Ishikawa (cell line): ENCODE results near the gene ZNF570.

Source experiments
- CEBPB ChIP-seq: IDR thresholded peaks from 2 replicates; pipeline ENCODE4 v1.6.1; 2012
- CREB1 ChIP-seq: IDR thresholded peaks from 2 replicates; pipeline ENCODE4 v1.6.1; 2012; ENCODE audit warnings: low read depth
- EGR1 ChIP-seq: IDR thresholded peaks from 2 replicates; pipeline ENCODE4 v1.6.1; 2012
- EP300 ChIP-seq: IDR thresholded peaks from 2 replicates; pipeline ENCODE4 v1.6.1; 2012; ENCODE audit warnings: borderline replicate concordance
- FOXM1 ChIP-seq: IDR thresholded peaks from 2 replicates; pipeline ENCODE4 v1.6.1; 2012; ENCODE audit warnings: low read depth, borderline replicate concordance
- MAX ChIP-seq: IDR thresholded peaks from 2 replicates; pipeline ENCODE4 v1.6.1; 2012
- NFIC ChIP-seq: IDR thresholded peaks from 2 replicates; pipeline ENCODE4 v1.6.1; 2012
- RAD21 ChIP-seq: IDR thresholded peaks from 2 replicates; pipeline ENCODE4 v1.6.1; 2012; ENCODE audit warnings: low read depth
- REST ChIP-seq: IDR thresholded peaks from 2 replicates; pipeline ENCODE4 v1.6.1; 2012; ENCODE audit warnings: low read depth, mild to moderate bottlenecking
- TAF1 ChIP-seq: IDR thresholded peaks from 2 replicates; pipeline ENCODE4 v1.6.1; 2012; ENCODE audit warnings: low read depth, mild to moderate bottlenecking
- TCF12 ChIP-seq: IDR thresholded peaks from 2 replicates; pipeline ENCODE4 v1.6.1; 2012; ENCODE audit warnings: low read depth
- TEAD4 ChIP-seq: IDR thresholded peaks from 2 replicates; pipeline ENCODE4 v1.6.1; 2012
- YY1 ChIP-seq: IDR thresholded peaks from 2 replicates; pipeline ENCODE4 v1.6.1; 2012; ENCODE audit warnings: low read depth
- ZBTB7A ChIP-seq: IDR thresholded peaks from 2 replicates; pipeline ENCODE4 v1.6.1; 2012; ENCODE audit warnings: low read depth
- TF ChIP-seq, protein P1 (sequence below): IDR thresholded peaks from 2 replicates; pipeline ENCODE4 v1.6.1; 2012

ZNF570 gene

GRCh38 chr19:37513397-37513796 lies 44.2 kb downstream of the ZNF570 start:
- no peak for TF ChIP-seq EGR1
- TF ChIP-seq YY1 = no peak

DNA sequence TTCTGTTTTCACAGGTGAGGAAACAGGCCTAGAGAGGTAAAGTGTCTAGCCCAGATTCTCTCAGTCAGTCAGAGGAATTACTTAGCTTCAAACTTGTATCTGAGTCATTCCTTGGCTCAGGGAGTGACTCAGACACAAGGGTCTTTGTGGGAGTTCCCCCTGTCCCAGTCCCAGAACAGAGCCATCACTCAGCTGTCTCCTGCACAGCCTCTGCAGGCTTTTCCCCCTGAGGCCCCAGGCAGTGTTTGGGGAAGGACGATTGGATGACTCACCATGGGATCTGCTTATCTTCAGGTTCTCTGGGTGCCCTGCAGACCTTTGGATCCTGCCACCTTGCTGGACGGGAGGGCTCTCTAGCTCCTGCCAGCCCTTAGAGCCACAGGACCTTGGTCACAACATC lies 50.7 kb downstream of the ZNF570 start:
- TF ChIP-seq TCF12 (no peak), EP300 (no peak), EGR1 (no peak), TAF1 (no peak), TEAD4 (no peak), YY1 (no peak), REST (no peak), NFIC (no peak), FOXM1 (no peak), RAD21 (no peak), ZBTB7A (no peak), MAX (no peak), CREB1 (no peak), CEBPB (no peak)
- TF ChIP-seq, protein P1, sequence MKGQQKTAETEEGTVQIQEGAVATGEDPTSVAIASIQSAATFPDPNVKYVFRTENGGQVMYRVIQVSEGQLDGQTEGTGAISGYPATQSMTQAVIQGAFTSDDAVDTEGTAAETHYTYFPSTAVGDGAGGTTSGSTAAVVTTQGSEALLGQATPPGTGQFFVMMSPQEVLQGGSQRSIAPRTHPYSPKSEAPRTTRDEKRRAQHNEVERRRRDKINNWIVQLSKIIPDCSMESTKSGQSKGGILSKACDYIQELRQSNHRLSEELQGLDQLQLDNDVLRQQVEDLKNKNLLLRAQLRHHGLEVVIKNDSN = no peak

DNA sequence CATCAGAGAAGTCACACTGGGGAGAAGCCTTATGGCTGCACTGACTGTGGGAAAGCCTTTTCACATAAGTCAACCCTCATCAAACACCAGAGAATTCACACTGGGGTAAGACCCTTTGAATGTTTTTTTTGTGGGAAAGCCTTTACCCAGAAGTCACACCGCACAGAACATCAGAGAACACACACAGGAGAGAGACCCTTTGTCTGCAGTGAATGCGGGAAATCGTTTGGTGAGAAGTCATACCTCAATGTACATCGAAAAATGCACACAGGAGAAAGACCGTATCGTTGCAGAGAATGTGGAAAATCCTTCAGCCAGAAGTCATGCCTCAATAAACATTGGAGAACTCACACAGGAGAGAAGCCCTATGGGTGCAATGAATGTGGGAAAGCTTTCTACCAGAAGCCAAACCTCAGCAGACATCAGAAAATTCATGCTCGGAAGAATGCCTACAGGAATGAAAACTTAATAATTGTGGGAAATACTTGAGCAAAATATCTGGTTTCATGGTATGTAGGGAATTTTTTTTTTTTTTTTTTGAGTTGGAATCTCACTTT lies 68.3 kb downstream of the ZNF570 start:
- TF ChIP-seq CEBPB = no peak
- no peak for TF ChIP-seq MAX
- no peak for TF ChIP-seq FOXM1
- TF ChIP-seq, protein P1 = no peak
- TF ChIP-seq YY1 = no peak
- TF ChIP-seq TAF1 = no peak
- no peak for TF ChIP-seq REST
